ENCODE results near the gene CDC45.

The CDC45 gene

DNA sequence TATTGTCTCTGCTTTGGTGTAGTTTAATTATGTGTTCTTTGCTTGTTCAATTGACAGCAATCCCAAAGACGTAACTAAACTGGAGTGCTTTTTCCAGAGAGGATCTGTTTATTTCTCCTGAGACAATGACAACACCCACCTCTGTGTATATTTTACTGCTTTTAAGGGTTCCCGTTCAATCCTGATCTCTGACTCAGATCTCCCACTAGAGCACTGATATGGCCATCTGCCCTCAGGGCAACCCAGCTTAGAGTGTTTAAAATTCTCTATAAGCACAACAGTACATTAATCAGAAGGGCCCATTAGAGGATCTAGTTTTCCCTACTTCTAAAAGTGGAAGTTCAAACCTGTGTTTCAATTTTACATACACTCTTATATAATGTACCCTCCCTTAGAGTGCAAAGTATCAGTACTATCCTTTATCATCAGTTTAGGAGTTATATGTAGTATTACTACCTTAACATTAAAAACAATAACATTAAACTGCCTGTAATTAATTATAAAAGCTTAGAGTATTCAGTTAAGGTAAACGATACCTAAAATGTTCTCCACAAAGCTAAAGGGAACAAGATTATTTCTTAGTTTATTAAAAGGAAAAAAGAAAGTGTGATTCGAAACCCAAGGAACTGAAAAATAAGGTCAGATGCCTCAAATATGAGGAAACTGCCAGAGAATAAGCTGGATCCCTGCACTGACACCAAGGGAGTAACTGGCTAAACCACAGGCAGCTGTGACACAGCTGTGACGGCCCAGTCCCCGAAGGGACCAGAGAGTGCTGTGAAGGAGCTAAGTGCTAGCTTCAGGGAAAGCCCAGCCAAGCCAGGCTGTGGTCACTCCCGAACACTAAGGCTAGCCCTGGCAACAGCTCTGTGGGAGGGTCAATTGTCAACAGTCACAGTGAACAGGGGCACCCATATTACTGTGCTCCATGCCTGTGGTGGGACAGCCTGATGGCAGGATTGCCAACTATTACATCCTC, 15.9 kb upstream of the CDC45 start:
- no peaks in the 10 kb centered on the region for H3K79me2 ChIP-seq (ENCODE audit: insufficient read depth, low read length)
- no peak overlapping the region for H3K9ac ChIP-seq (ENCODE audit: low read depth, low read length, poor library complexity, severe bottlenecking)
- no peaks in the 10 kb centered on the region for H3K4me1 ChIP-seq (ENCODE audit: insufficient read depth, low read length, poor library complexity, severe bottlenecking)
- no peaks in the 10 kb centered on the region for H3K9me3 ChIP-seq (ENCODE audit: insufficient read depth, low read depth, low read length)
- H3K27me3 ChIP-seq (ENCODE audit: insufficient read depth, low read length, poor library complexity, severe bottlenecking), result no peaks in the 10 kb centered on the region
- H4K20me1 ChIP-seq (ENCODE audit: insufficient read depth, low read length, poor library complexity, severe bottlenecking), result no peaks in the 10 kb centered on the region
- H2AFZ ChIP-seq (ENCODE audit: low read length), result no peak overlapping the region
- H3K36me3 ChIP-seq (ENCODE audit: insufficient read depth, low read length), result peaks cover 67% of the 10 kb centered on the region; the same call in 1 of the 2 replicates
- H3K4me2 ChIP-seq (ENCODE audit: low read depth, low read length, poor library complexity, severe bottlenecking), result no peak overlapping the region
- no peaks in the 10 kb centered on the region for H3F3A ChIP-seq (ENCODE audit: low read depth)
- TF ChIP-seq CTCF (conservative IDR thresholded peaks at IDR 0.05; ENCODE audit: low read length), result no peak
- TF ChIP-seq EZH2phosphoT487 (IDR thresholded peaks at IDR 0.05; ENCODE audit: borderline replicate concordance), result no peak
- no peaks in the 10 kb centered on the region for H3K9me2 ChIP-seq (replicated peaks; ENCODE audit: low read depth, low read length)
- H3K4me3 ChIP-seq (ENCODE audit: low read length, poor library complexity, severe bottlenecking), result no peak overlapping the region

DNA sequence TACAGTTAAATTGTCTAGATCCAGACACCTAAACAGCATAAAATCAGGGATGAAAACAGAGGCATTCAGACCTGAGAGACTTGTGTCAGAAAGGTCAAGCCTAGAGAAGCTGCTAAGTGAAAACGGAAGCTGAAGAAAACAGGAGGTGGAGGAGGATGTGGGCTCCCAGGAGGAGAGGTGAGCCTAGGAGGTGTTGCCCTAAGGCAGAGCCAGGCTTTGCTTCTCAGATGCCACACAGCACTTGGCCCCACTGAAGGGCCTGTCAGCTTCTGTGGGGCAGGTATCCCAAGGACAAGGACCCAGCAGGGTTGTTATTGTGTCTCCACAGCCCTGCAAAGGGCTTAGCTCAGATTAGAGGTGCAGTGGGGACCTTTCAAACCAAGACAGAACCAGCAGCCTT, 15.2 kb upstream of the CDC45 start:
- H3K4me1 ChIP-seq (ENCODE audit: insufficient read depth, low read length, poor library complexity, severe bottlenecking), result no peaks in the 10 kb centered on the region
- no peak overlapping the region for H2AFZ ChIP-seq (ENCODE audit: low read length)
- TF ChIP-seq EZH2phosphoT487 (IDR thresholded peaks at IDR 0.05; ENCODE audit: borderline replicate concordance), result no peak
- TF ChIP-seq CTCF (conservative IDR thresholded peaks at IDR 0.05; ENCODE audit: low read length), result no peak
- no peaks in the 10 kb centered on the region for H3K79me2 ChIP-seq (ENCODE audit: insufficient read depth, low read length)
- H3K4me2 ChIP-seq (ENCODE audit: low read depth, low read length, poor library complexity, severe bottlenecking), result no peak overlapping the region
- no peak overlapping the region for H3K4me3 ChIP-seq (ENCODE audit: low read length, poor library complexity, severe bottlenecking)
- H3K9me3 ChIP-seq (ENCODE audit: insufficient read depth, low read depth, low read length), result no peaks in the 10 kb centered on the region
- H3K9ac ChIP-seq (ENCODE audit: low read depth, low read length, poor library complexity, severe bottlenecking), result no peak overlapping the region
- no peaks in the 10 kb centered on the region for H3F3A ChIP-seq (ENCODE audit: low read depth)
- no peaks in the 10 kb centered on the region for H4K20me1 ChIP-seq (ENCODE audit: insufficient read depth, low read length, poor library complexity, severe bottlenecking)
- H3K36me3 ChIP-seq (ENCODE audit: insufficient read depth, low read length), result peaks cover 74% of the 10 kb centered on the region; the same call in 1 of the 2 replicates
- H3K9me2 ChIP-seq (replicated peaks; ENCODE audit: low read depth, low read length), result no peaks in the 10 kb centered on the region
- H3K27me3 ChIP-seq (ENCODE audit: insufficient read depth, low read length, poor library complexity, severe bottlenecking), result no peaks in the 10 kb centered on the region

DNA sequence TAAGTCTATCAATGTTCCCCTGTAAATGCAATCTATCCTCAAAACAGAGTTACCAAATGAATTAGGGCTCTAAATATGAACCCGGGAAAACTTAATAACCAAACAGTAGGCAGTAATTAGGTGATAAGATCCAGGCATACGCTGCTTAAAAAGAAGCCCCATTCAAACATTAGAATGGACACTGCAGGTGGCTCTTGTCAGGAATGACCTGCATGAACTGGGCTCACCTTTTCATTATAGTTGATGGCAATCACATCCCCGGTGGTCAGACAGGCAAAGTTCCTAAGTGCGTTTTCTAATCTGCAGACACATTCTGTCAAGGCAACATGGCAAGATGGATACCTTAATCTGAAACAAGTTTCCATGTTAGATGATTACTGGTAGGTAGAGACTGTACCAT, 14.7 kb upstream of the CDC45 start:
- Histone ChIP-seq H3K9ac (ENCODE audit: low read depth, low read length, poor library complexity, severe bottlenecking) (no peak overlapping the region), H3K4me2 (ENCODE audit: low read depth, low read length, poor library complexity, severe bottlenecking) (no peak overlapping the region), H2AFZ (ENCODE audit: low read length) (no peak overlapping the region), H3K27me3 (ENCODE audit: insufficient read depth, low read length, poor library complexity, severe bottlenecking) (no peaks in the 10 kb centered on the region), H3K4me3 (ENCODE audit: low read length, poor library complexity, severe bottlenecking) (no peak overlapping the region), H3K9me3 (ENCODE audit: insufficient read depth, low read depth, low read length) (no peaks in the 10 kb centered on the region), H3K36me3 (ENCODE audit: insufficient read depth, low read length) (peaks cover 79% of the 10 kb centered on the region; the same call in 1 of the 2 replicates), H3F3A (ENCODE audit: low read depth) (no peaks in the 10 kb centered on the region), H3K9me2 (replicated peaks; ENCODE audit: low read depth, low read length) (no peaks in the 10 kb centered on the region), H3K4me1 (ENCODE audit: insufficient read depth, low read length, poor library complexity, severe bottlenecking) (no peaks in the 10 kb centered on the region), H4K20me1 (ENCODE audit: insufficient read depth, low read length, poor library complexity, severe bottlenecking) (no peaks in the 10 kb centered on the region), H3K79me2 (ENCODE audit: insufficient read depth, low read length) (no peaks in the 10 kb centered on the region)
- TF ChIP-seq CTCF (conservative IDR thresholded peaks at IDR 0.05; ENCODE audit: low read length), result no peak
- no peak for TF ChIP-seq EZH2phosphoT487 (IDR thresholded peaks at IDR 0.05; ENCODE audit: borderline replicate concordance)
